PC-9 (cell line): Measurements from ENCODE around the gene KCNK4.

Source experiments
- EZH2 ChIP-seq: fragments of 200-600 bp; sonication (generic); IDR thresholded peaks from 2 replicates; pipeline ENCODE4 v1.8.0; 2017; ENCODE audit warnings: antibody characterized with exemption, low read depth
- TF ChIP-seq, protein P1 (sequence below): fragments of 200-600 bp; sonication (generic); conservative IDR thresholded peaks from 2 replicates; pipeline ENCODE4 v1.6.1; 2017; ENCODE audit warnings: mixed run types, antibody characterized with exemption, mild to moderate bottlenecking, moderate library complexity

DNA sequence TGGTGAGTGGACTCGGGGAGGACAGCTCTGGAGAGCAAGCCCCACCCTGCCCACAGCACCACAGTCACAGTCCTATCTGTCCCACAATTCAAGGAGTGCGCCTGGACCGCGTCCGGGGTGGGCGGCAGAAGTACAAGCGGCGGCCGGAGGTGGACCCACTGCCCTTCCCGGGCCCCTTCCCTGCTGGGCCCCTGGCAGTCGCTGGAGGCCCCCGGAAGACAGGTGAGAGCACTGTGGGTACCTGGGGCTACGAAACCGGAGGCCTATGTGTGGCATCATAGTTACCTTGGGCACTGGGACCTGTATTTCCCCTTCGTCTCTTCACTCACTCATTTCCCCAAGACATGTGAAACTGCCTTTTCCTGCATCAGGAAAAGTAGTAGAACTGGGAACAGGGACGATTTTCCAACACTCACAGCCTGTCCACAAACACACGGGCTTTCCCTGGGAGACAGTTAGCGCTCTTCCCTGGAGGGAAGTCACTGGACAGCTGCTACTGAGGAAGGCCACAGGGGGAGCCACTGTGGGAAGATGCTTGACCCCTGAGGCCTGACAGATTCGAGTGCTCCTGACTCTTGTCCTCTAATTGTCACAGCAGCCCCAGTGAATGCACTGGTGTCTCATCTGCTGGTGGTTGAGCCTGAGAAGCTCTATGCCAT, 23.2 kb downstream of the KCNK4 start:
- TF ChIP-seq, protein P1, sequence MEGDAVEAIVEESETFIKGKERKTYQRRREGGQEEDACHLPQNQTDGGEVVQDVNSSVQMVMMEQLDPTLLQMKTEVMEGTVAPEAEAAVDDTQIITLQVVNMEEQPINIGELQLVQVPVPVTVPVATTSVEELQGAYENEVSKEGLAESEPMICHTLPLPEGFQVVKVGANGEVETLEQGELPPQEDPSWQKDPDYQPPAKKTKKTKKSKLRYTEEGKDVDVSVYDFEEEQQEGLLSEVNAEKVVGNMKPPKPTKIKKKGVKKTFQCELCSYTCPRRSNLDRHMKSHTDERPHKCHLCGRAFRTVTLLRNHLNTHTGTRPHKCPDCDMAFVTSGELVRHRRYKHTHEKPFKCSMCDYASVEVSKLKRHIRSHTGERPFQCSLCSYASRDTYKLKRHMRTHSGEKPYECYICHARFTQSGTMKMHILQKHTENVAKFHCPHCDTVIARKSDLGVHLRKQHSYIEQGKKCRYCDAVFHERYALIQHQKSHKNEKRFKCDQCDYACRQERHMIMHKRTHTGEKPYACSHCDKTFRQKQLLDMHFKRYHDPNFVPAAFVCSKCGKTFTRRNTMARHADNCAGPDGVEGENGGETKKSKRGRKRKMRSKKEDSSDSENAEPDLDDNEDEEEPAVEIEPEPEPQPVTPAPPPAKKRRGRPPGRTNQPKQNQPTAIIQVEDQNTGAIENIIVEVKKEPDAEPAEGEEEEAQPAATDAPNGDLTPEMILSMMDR = no peak; the same call in 1 of the 2 replicates
- no peak for TF ChIP-seq EZH2
